HL-60 (cell line): ENCODE data around the gene DNAH10.

Experiments
- DNase-seq, 2 experiments: peaks; one replicate each; pipeline ENCODE4 v3.0.0-alpha.2; 2010 to 2020; ENCODE audit warnings: low read depth in 1 of 2, low spot score in 1 of 2
- H3K27ac ChIP-seq: fragments of 250-450 bp; sonication (Bioruptor Pico); replicated peaks from 2 replicates; pipeline ENCODE4 v1.5.1; 2020; ENCODE audit warnings: mild to moderate bottlenecking, moderate library complexity
- H3K27me3 ChIP-seq: fragments of 250-450 bp; sonication (Bioruptor Pico); 2 replicates; pipeline ENCODE4 v1.5.1; 2021; ENCODE audit warnings: mild to moderate bottlenecking, moderate library complexity; ENCODE audit not compliant: insufficient read depth, poor library complexity, severe bottlenecking
- H3K4me3 ChIP-seq: replicated peaks from 2 replicates; pipeline ENCODE4 v1.5.1; 2011; ENCODE audit warnings: mild to moderate bottlenecking, control low read depth, low read length; ENCODE audit not compliant: insufficient read depth
- CTCF ChIP-seq: IDR thresholded peaks from one replicate; pipeline ENCODE4 v1.5.1; 2011; ENCODE audit warnings: low read length, control low read depth, inconsistent platforms; ENCODE audit not compliant: insufficient read depth
- GABPA ChIP-seq: IDR thresholded peaks from 2 replicates; pipeline ENCODE4 v1.6.1; 2012; ENCODE audit warnings: low read depth
- POLR2AphosphoS5 ChIP-seq: IDR thresholded peaks from 2 replicates; pipeline ENCODE4 v1.6.1; 2012; ENCODE audit warnings: low read depth
- REST ChIP-seq: IDR thresholded peaks from 2 replicates; pipeline ENCODE4 v1.6.1; 2012; ENCODE audit warnings: low read depth; ENCODE audit not compliant: insufficient replicate concordance
- SPI1 ChIP-seq: IDR thresholded peaks from 2 replicates; pipeline ENCODE4 v1.6.1; 2012; ENCODE audit warnings: low read depth, mild to moderate bottlenecking, borderline replicate concordance

DNAH10 gene

GRCh38 chr12:123979566-123979965, 217.5 kb downstream of the DNAH10 start:
- Histone ChIP-seq H3K27ac (no peak overlapping the region), H3K4me3 (no peak overlapping the region), H3K27me3 (no peaks in the 10 kb centered on the region)
- TF ChIP-seq CTCF = no peak
- no peak for TF ChIP-seq GABPA
- TF ChIP-seq POLR2AphosphoS5 = no peak
- TF ChIP-seq SPI1 = no peak
- TF ChIP-seq REST = no peak
- no peak for DNase-seq

- no peak overlapping the region for H3K27ac ChIP-seq
- H3K4me3 ChIP-seq = no peak overlapping the region
- DNase-seq = no peak
- no peaks in the 10 kb centered on the region for H3K27me3 ChIP-seq
- TF ChIP-seq GABPA (no peak), POLR2AphosphoS5 (no peak), SPI1 (no peak), REST (no peak), CTCF (no peak)
Observed at GRCh38 chr12:123982269-123982668, 220.2 kb downstream of the DNAH10 start.

GRCh38 chr12:123983822-123984485, 221.9 kb downstream of the DNAH10 start:
- TF ChIP-seq SPI1 (no peak), GABPA (no peak), CTCF (peak; percentile 28)
- no peaks in the 10 kb centered on the region for H3K27me3 ChIP-seq
- DNase-seq = peak; percentile 18 to 55
- no peak overlapping the region for H3K4me3 ChIP-seq
- no peak overlapping the region for H3K27ac ChIP-seq

GRCh38 chr12:123984903-123985302, 222.8 kb downstream of the DNAH10 start:
- Histone ChIP-seq H3K27ac (no peak overlapping the region), H3K4me3 (no peak overlapping the region), H3K27me3 (no peaks in the 10 kb centered on the region)
- TF ChIP-seq POLR2AphosphoS5 (no peak), CTCF (no peak), GABPA (no peak), REST (no peak), SPI1 (no peak)
- DNase-seq = no peak
